ENCODE results near the gene PIEZO2.

DNA sequence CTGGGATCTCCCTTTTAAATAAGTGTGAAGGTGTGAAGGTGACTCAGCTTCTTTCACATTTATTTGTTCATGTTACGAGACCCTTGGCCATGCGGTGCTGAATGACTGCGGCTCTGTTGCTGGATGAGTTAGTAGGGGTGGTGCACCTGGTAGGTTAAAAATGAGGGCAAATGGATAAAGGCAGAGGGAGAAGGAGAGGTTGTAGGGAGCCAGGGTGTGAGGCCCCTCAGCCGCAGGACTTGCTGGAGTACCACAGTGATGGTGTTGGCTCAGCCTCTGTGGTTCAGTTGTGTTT, 459.4 kb downstream of the PIEZO2 start:
- TF ChIP-seq ZNF8 (CRISPR knock-in tag; IDR thresholded peaks at IDR 0.05) (no peak), SNAI2 (CRISPR knock-in tag; IDR thresholded peaks at IDR 0.05) (no peak), RARB (CRISPR knock-in tag; IDR thresholded peaks at IDR 0.05) (no peak), ZFP30 (CRISPR knock-in tag; IDR thresholded peaks at IDR 0.05) (no peak), BACH2 (CRISPR knock-in tag; IDR thresholded peaks at IDR 0.05; ENCODE audit: borderline replicate concordance) (no peak), ARNTL (CRISPR knock-in tag; IDR thresholded peaks at IDR 0.05; ENCODE audit: borderline replicate concordance, low read depth) (no peak), ZNF565 (CRISPR knock-in tag; conservative IDR thresholded peaks at IDR 0.05; ENCODE audit: low read depth) (no peak), CSDC2 (CRISPR knock-in tag; IDR thresholded peaks at IDR 0.05) (no peak), ZFP3 (CRISPR knock-in tag; IDR thresholded peaks at IDR 0.05) (no peak), ISL1 (CRISPR knock-in tag; IDR thresholded peaks at IDR 0.05) (no peak)
- TF ChIP-seq, protein P1, sequence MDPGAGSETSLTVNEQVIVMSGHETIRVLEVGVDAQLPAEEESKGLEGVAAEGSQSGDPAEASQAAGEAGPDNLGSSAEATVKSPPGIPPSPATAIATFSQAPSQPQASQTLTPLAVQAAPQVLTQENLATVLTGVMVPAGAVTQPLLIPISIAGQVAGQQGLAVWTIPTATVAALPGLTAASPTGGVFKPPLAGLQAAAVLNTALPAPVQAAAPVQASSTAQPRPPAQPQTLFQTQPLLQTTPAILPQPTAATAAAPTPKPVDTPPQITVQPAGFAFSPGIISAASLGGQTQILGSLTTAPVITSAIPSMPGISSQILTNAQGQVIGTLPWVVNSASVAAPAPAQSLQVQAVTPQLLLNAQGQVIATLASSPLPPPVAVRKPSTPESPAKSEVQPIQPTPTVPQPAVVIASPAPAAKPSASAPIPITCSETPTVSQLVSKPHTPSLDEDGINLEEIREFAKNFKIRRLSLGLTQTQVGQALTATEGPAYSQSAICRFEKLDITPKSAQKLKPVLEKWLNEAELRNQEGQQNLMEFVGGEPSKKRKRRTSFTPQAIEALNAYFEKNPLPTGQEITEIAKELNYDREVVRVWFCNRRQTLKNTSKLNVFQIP (CRISPR knock-in tag; IDR thresholded peaks at IDR 0.05; ENCODE audit: borderline replicate concordance, low read depth), result no peak
- TF ChIP-seq, protein P2, sequence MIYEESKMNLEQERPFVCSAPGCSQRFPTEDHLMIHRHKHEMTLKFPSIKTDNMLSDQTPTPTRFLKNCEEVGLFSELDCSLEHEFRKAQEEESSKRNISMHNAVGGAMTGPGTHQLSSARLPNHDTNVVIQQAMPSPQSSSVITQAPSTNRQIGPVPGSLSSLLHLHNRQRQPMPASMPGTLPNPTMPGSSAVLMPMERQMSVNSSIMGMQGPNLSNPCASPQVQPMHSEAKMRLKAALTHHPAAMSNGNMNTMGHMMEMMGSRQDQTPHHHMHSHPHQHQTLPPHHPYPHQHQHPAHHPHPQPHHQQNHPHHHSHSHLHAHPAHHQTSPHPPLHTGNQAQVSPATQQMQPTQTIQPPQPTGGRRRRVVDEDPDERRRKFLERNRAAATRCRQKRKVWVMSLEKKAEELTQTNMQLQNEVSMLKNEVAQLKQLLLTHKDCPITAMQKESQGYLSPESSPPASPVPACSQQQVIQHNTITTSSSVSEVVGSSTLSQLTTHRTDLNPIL (CRISPR knock-in tag; IDR thresholded peaks at IDR 0.05; ENCODE audit: low read depth), result no peak

All from SK-N-SH treated with all-trans-retinoic acid at 6 μM for 48 hours (cell line).